Activated CD4-positive, alpha-beta T cell treated with anti-CD3 and anti-CD28 coated beads for 36 hours (primary cell): Measurements from ENCODE around the gene PAK4. TPM values are rescaled to one million over a fixed set of nuclear protein-coding genes. Genes with fewer than 3 reads are reported as not detected.
"Not testable (repeated sequence)": the region's sequence is repeated elsewhere in the genome, so short reads cannot be mapped to it uniquely, and the experiment has no call there.

Experiments used
- ATAC-seq: fragments of 200-7000 bp; cut with Tn5 transposase; one replicate; pipeline ENCODE4 v1.10.0; 2021; ENCODE audit warnings: mild to moderate bottlenecking, moderate library complexity
- CTCF ChIA-PET: fragments of 350-600 bp; sonication (Branson Sonifier 250); formaldehyde crosslinking; loops from one replicate; lab custom pipeline; 2021; ENCODE audit warnings: antibody characterized with exemption; lab: Charles Lee
- POLR2A ChIA-PET: fragments of 350-600 bp; sonication (Branson Sonifier 250); formaldehyde crosslinking; loops from one replicate; lab custom pipeline; 2021; ENCODE audit warnings: antibody characterized with exemption, inconsistent platforms; lab: Charles Lee
- DNase-seq: peaks from one replicate; pipeline ENCODE4 v3.0.0-alpha.2; 2020
- H3K27ac Mint-ChIP-seq: one replicate; pipeline ENCODE4 v1.8.0; 2021; ENCODE audit warnings: mixed read lengths
- H3K27me3 Mint-ChIP-seq: one replicate; pipeline ENCODE4 v1.8.0; 2021; ENCODE audit warnings: mixed read lengths
- H3K36me3 Mint-ChIP-seq: one replicate; pipeline ENCODE4 v1.8.0; 2021; ENCODE audit warnings: low read depth, mixed read lengths
- H3K4me1 Mint-ChIP-seq: one replicate; pipeline ENCODE4 v1.8.0; 2021; ENCODE audit warnings: mixed read lengths
- H3K4me3 Mint-ChIP-seq: one replicate; pipeline ENCODE4 v1.8.0; 2021; ENCODE audit warnings: mild to moderate bottlenecking, moderate library complexity, mixed read lengths
- H3K9me3 Mint-ChIP-seq: one replicate; pipeline ENCODE4 v1.8.0; 2021; ENCODE audit warnings: low read depth, mixed read lengths
- intact Hi-C, 2 experiments: fragments of 100-400 bp; cut with DNase I in 1 of 2; cut with micrococcal nuclease in 1 of 2; formaldehyde crosslinking; loops; one replicate each; pipeline versions ENCODE4 v1.14.2 to v1.15.1; 2022 to 2024; cut with DNase I, micrococcal nuclease
- total RNA-seq, 2 experiments: library from RNA; stranded (reverse); gene quantifications; one replicate each; pipeline ENCODE4 v1.2.3, GENCODE V29; 2021

PAK4 gene
- total RNA-seq, 2 experiments from 2014 or later, result 14.2 to 22.6 TPM

DNA sequence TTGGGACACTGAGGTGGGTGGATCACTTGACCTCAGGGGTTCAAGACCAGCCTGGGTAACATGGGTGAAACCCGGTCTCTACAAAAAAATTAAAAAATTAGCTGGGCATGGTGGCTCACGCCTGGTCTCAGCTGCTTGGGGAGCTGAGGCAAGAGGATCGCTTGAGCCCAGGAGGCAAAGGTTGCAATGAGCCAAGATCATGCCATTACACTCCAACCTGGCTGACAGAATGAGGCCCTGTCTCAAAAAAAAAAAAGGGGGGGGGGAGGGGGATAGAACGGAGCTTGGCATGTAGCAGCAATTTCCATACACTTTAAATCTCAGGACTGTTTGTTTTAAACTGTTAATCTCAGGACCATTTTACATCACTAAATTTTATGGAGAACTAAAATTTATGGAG lies 39.2 kb upstream of the PAK4 start:
- H3K9me3 Mint-ChIP-seq, result no peaks in the 10 kb centered on the region
- H3K36me3 Mint-ChIP-seq, result no peaks in the 10 kb centered on the region
- ChIA-PET CTCF (interaction anchor here (0.6 to 1.2 kb wide), 2 partner anchors 32 to 35 kb away, joined by 3 to 5 read pairs; no protein-coding TSS in a partner anchor), POLR2A (no interaction called here)
- no peak for DNase-seq
- H3K27ac Mint-ChIP-seq, result no peak overlapping the region
- intact Hi-C loops, result no loop called here
- H3K4me1 Mint-ChIP-seq, result peaks cover 13% of the 10 kb centered on the region
- H3K27me3 Mint-ChIP-seq, result peaks cover 35% of the 10 kb centered on the region
- no peak overlapping the region for H3K4me3 Mint-ChIP-seq
- ATAC-seq, result no peak

DNA sequence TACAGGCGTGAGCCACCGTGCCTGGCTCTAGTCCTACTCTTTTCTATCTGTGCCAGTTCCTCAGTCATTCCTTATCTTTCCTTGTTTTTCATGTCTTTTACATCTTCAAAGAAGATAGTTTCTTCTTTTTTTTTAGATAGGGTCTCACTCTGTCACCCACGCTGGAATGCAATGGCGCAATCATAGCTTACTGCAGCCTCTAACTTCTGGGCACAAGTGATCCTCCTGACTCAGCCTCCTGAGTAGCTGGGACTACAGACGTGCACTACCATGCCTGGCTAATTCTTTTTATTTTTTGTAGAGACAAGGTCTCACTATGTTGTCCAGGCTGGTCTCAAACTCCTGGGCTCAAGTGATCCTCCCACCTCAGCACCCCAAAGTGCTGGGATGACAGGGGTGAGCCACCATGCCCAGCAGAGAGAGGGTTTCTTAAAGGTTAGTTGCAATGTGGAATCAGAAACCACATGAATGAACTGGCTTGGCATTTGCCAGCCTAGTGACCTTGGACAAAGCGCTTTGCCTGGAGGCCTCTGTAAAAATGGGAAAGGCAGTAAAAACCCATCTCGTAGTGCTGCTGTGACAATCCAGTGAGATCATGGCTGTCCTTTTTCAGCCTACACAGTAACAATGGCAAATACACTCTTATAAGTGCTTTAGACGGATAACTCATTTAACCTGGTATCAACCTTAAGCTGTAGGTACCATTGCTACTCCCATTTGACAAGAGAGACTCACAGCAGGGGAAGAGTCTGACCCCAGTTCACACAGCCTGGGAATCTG lies 37.5 kb upstream of the PAK4 start:
- Mint-ChIP-seq H3K27ac (no peak overlapping the region), H3K27me3 (peaks cover 27% of the 10 kb centered on the region), H3K36me3 (no peaks in the 10 kb centered on the region), H3K9me3 (no peaks in the 10 kb centered on the region), H3K4me1 (peaks cover 8% of the 10 kb centered on the region), H3K4me3 (no peak overlapping the region)
- intact Hi-C loops, result no loop called here
- POLR2A ChIA-PET, result no interaction called here
- no peak for ATAC-seq
- no peak for DNase-seq
- CTCF ChIA-PET, result no interaction called here

DNA sequence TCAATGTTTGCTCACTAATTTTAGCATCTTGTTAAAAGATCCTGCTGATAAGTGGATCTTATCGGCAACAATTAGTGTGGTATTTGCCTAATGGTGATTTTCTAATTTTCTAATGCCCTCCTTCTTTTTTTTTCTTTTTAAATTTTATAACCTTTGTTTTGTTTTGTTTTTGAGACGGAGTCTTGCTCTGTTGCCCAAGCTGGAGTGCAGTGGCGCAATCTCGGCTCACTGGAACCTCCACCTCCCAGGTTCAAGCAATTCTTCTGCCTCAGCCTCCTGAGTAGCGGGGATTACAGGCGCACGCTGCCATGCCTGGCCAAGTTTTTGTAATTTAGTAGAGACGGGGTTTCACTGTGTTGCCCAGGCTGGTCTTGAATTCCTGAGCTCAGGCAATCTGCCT lies 35.6 kb upstream of the PAK4 start:
- H3K4me3 Mint-ChIP-seq, H3K9me3 Mint-ChIP-seq, intact Hi-C loops, ATAC-seq, DNase-seq, CTCF ChIA-PET, H3K27ac Mint-ChIP-seq, H3K36me3 Mint-ChIP-seq, H3K4me1 Mint-ChIP-seq, POLR2A ChIA-PET: not testable (repeated sequence)
- H3K27me3 Mint-ChIP-seq, result peaks cover 25% of the 10 kb centered on the region

DNA sequence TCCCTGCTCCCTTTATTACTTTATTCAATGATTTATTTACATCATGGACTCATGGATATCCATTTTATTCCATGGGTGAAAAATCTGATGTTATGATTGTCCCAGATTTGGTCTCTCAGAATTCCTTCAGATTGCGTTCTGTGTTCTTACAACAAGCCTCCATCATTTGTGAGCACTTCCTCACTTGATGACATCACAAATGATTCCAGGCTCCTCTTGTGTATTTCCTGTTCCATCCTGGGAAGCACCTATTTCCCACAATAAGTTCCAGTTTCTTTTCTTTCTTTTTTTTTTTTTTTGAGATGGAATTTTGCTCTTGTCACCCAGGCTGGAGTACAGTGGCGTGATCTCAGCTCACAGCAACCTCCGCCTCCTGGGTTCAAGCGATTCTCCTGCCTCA lies 34.7 kb upstream of the PAK4 start:
- ChIA-PET CTCF (interaction anchor here (0.6 kb wide), 1 partner anchor 160 kb away, joined by 3 read pairs; the partner anchor contains the start of gene SARS2), POLR2A (no interaction called here)
- Mint-ChIP-seq H3K27ac (no peak overlapping the region), H3K27me3 (peaks cover 18% of the 10 kb centered on the region), H3K4me1 (no peaks in the 10 kb centered on the region), H3K9me3 (no peaks in the 10 kb centered on the region), H3K4me3 (no peak overlapping the region), H3K36me3 (no peaks in the 10 kb centered on the region)
- DNase-seq (no peak), ATAC-seq (no peak)
- intact Hi-C loops, result no loop called here

DNA sequence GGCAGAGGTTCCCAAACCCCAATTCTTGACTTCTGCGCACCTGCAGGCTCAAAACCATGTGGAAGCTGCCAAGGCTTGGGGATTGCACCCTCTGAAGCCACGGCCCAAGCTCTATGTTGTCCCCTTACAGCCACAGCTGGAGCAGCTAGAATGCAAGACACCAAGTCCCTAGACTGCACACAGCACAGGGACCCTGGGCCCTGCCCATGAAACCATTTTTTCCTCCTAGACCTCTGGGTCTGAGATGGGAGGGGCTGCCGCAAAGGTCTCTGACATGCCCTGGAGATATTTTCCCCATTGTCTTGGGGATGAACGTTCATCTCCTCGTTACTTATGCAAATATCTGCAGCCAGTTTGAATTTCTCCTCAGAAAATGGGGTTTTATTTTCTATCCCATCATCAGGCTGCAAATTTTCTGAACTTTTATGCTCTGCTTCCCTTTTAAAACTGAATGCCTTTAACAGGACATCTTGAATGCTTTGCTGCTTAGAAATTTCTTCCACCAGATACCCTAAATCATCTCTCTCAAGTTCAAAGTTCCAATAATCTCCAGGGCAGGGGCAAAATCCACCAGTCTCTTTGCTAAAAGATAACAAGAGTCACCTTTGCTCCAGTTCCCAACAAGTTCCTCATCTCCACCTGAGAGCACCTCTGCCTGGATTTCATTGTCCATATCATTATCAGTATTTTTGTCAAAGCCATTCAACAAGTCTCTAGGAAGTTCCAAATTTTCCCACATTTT lies 29.6 kb upstream of the PAK4 start:
- DNase-seq, ATAC-seq, H3K27ac Mint-ChIP-seq, POLR2A ChIA-PET, intact Hi-C loops, H3K4me1 Mint-ChIP-seq, H3K36me3 Mint-ChIP-seq, H3K9me3 Mint-ChIP-seq, H3K4me3 Mint-ChIP-seq: not testable (repeated sequence)
- peaks cover 29% of the 10 kb centered on the region for H3K27me3 Mint-ChIP-seq
- CTCF ChIA-PET, result interaction anchor here (0.7 kb wide), 1 partner anchor 498 kb away, joined by 3 read pairs; no protein-coding TSS in a partner anchor

DNA sequence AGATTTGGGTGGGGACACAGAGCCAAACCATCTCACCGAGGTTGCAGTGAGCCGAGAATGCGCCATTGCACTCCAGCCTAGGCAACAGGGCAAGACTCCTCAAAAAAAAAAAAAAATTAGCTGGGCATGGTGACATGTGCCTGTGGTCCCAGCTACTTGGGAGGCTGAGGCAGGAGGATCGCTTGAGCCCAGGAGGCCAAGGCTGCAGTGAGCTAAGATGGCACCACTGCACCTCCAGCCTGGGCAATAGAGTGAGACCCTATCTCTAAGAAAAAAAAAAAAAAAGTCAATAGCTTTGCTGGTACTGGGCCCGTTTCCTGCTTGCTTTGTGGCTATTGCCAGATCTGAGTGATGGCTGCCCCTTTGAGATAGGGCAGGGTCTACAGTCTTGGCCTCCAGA lies 28.3 kb upstream of the PAK4 start:
- Mint-ChIP-seq H3K4me3 (no peak overlapping the region), H3K27ac (no peak overlapping the region), H3K4me1 (no peaks in the 10 kb centered on the region), H3K9me3 (no peaks in the 10 kb centered on the region), H3K27me3 (peaks cover 29% of the 10 kb centered on the region), H3K36me3 (no peaks in the 10 kb centered on the region)
- DNase-seq (no peak), ATAC-seq (no peak)
- ChIA-PET POLR2A (no interaction called here), CTCF (interaction anchor here (0.6 kb wide), 1 partner anchor 378 kb away, joined by 3 read pairs; no protein-coding TSS in a partner anchor)
- intact Hi-C loops, result no loop called here

DNA sequence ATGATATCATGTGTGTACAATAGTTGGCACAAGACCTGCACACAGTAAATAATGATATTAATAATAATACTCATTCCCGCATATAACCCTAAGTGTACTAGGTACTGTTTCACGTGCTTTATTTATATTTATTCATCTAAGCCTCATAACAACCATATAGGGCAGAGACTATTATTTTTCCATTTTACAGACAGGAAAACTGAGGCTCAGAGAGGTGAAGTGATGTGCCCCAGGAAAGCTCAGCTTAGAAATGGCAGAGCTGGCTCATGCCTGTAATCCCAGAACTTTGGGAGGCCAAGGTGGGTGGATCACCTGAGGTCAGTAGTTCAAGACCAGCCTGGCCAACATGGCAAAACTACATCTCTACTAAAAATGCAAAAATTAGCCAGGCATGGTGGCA lies 27.9 kb upstream of the PAK4 start:
- peaks cover 29% of the 10 kb centered on the region for H3K27me3 Mint-ChIP-seq
- no peak overlapping the region for H3K27ac Mint-ChIP-seq
- ATAC-seq, result no peak
- ChIA-PET CTCF (interaction anchor here (0.6 to 0.7 kb wide), 3 partner anchors 10 to 378 kb away, joined by 3 read pairs; no protein-coding TSS in a partner anchor), POLR2A (no interaction called here)
- intact Hi-C loops, result no loop called here
- no peaks in the 10 kb centered on the region for H3K9me3 Mint-ChIP-seq
- no peaks in the 10 kb centered on the region for H3K4me1 Mint-ChIP-seq
- no peaks in the 10 kb centered on the region for H3K36me3 Mint-ChIP-seq
- H3K4me3 Mint-ChIP-seq, result no peak overlapping the region
- no peak for DNase-seq

DNA sequence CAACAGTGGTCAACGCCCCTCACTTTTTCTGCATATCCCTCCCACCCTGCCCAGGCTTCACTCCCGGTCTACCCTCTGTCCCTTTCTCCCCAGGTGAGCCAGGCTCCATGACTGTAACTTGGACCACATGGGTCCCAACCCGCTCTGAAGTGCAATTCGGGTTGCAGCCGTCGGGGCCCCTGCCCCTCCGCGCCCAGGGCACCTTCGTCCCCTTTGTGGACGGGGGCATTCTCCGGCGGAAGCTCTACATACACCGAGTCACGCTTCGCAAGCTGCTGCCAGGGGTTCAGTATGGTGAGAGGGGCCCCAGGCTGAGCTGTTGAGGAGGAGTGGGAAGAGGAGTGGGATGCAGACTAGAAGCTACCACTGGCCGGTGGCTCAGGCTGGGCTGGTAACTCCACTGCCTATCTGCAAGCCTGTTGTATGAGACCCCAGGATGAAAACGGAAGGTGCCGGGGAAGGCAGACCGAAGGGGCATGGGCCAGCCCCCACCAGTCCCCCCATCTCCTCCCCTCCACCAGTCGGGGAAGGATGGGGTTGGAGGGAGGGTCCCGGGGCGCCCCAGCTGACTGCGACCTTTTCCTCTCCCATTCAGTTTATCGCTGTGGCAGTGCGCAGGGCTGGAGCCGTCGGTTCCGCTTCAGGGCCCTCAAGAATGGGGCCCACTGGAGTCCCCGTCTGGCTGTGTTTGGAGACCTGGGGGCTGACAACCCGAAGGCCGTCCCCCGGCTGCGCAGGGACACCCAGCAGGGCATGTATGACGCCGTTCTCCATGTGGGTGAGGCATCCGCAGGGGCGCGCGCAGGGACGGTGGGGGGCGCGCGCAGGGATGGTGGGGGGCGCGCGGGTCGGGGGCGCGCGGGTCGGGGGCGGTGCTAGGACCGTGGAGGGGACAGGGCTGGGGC lies 27.0 kb upstream of the PAK4 start:
- Mint-ChIP-seq H3K4me1 (no peaks in the 10 kb centered on the region), H3K4me3 (no peak overlapping the region), H3K27ac (no peak overlapping the region), H3K36me3 (no peaks in the 10 kb centered on the region), H3K27me3 (peaks cover 25% of the 10 kb centered on the region), H3K9me3 (no peaks in the 10 kb centered on the region)
- no peak for ATAC-seq
- ChIA-PET POLR2A (no interaction called here), CTCF (interaction anchor here (0.6 to 0.7 kb wide), 2 partner anchors 9 to 12 kb away, joined by 3 read pairs; no protein-coding TSS in a partner anchor)
- intact Hi-C loops, result no loop called here
- DNase-seq, result no peak

DNA sequence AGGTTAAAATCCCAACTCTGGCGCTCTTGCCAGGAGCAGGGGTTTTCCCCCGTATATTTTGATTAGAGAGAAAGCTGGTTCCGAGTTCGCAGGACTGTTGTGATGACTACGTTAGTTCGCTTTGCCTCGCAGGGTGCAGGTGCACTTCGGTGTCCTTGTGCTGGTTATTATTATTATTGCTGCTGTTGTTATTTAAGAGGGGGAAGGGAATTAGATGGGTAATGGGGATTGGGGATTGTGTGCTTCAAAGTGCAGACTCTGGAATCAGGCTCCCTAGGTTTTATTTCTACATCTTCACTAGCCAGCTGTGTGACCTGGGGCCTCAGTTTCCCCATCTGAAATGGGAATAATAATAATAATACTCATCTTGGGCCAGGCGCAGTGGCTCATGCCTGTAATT lies 26.2 kb upstream of the PAK4 start:
- H3K27ac Mint-ChIP-seq, result no peak overlapping the region
- H3K9me3 Mint-ChIP-seq, result no peaks in the 10 kb centered on the region
- intact Hi-C loops, result no loop called here
- ChIA-PET CTCF (interaction anchor here (0.6 kb wide), 1 partner anchor 96 kb away, joined by 3 read pairs; no protein-coding TSS in a partner anchor), POLR2A (no interaction called here)
- H3K4me3 Mint-ChIP-seq, result no peak overlapping the region
- ATAC-seq, result no peak
- no peaks in the 10 kb centered on the region for H3K36me3 Mint-ChIP-seq
- no peaks in the 10 kb centered on the region for H3K4me1 Mint-ChIP-seq
- H3K27me3 Mint-ChIP-seq, result peaks cover 20% of the 10 kb centered on the region
- no peak for DNase-seq

DNA sequence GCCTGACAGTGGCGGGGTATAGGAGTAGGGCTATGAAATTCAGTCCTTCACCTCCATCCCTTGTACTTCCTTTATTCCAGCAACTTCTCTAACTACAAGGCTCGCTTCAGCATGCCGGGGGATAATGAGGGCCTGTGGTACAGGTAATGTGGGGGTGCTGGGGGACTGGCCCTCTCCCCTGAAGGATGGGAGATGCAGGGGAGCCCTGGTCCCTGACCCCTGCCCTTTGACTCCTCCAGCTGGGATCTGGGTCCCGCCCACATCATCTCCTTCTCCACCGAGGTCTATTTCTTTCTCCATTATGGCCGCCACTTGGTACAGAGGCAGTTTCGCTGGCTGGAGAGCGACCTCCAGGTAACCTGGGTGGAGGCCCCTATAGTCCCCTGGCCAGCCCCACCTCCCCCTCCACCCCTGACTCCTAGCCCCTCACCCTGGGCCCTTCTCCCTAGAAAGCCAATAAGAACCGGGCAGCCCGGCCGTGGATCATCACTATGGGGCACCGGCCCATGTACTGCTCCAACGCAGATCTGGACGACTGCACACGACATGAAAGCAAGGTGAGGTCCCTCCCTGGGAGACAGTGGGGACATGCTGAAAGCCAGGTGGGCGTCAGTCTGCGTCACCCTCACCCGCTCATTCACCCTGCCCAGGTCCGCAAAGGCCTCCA lies 25.0 kb upstream of the PAK4 start:
- intact Hi-C loops, result no loop called here
- ATAC-seq, result no peak

More for the DNA sequence above, 25.0 kb upstream of the PAK4 start:
- ChIA-PET CTCF (interaction anchor here (0.6 kb wide), 1 partner anchor 970 kb away, joined by 4 read pairs; no protein-coding TSS in a partner anchor), POLR2A (no interaction called here)
- Mint-ChIP-seq H3K4me1 (no peaks in the 10 kb centered on the region), H3K9me3 (no peaks in the 10 kb centered on the region), H3K27me3 (peaks cover 17% of the 10 kb centered on the region), H3K27ac (no peak overlapping the region), H3K4me3 (no peak overlapping the region), H3K36me3 (no peaks in the 10 kb centered on the region)
- DNase-seq, result no peak
